Placental epithelial cell (primary cell): Measurements from ENCODE around the gene KDM4F. TPM values are rescaled to one million over a fixed set of nuclear protein-coding genes. Genes with fewer than 3 reads are reported as not detected.

ENCODE experiments used
- total RNA-seq: library from RNA; depleted of rRNA; stranded (reverse); fragments of >200 nt; gene quantifications from 2 replicates; pipeline ENCODE4 v1.2.3, GENCODE V29; 2012

Gene KDM4F
- total RNA-seq: not detected in 2 replicates

GRCh38 chr11:95049122-95049521 lies at the start of gene KDM4F:
Gene KDM4F, plus strand, starts transcription at chr11:95049422.

GRCh38 chr11:95024958-95025357 lies 24.3 kb upstream of the KDM4F start, which contains the start of gene KDM4E:
Gene KDM4E, plus strand, starts transcription at chr11:95025258. Its CDS starts 300 bp downstream, at chr11:95025558.

GRCh38 chr11:95066716-95067038 lies 17.5 kb downstream of the KDM4F start, which contains the start of gene SRSF8:
Gene SRSF8, plus strand, starts transcription at chr11:95066919. Its CDS starts 308 bp downstream, at chr11:95067227.

GRCh38 chr11:95089620-95090542 lies 40.7 kb downstream of the KDM4F start, which contains the start of gene ENDOD1:
Gene ENDOD1, plus strand, starts transcription at chr11:95089846. Its CDS starts 82 bp downstream, at chr11:95089928.

Other genes with a start within 250 kb of the KDM4F start
- 29.9 and 30.2 TPM in 2 replicates for gene CWC15, start 75.9 kb upstream of the KDM4F start, total RNA-seq
- gene KDM4D, start 75.7 kb upstream of the KDM4F start, total RNA-seq: 0.39 and 0.65 TPM in 2 replicates
- gene KDM4E, start 24.2 kb upstream of the KDM4F start, total RNA-seq: not detected in 2 replicates
- 31.4 and 37.0 TPM in 2 replicates for gene SRSF8, start 17.5 kb downstream of the KDM4F start, total RNA-seq
- gene ENDOD1, start 40.4 kb downstream of the KDM4F start, total RNA-seq: 91.9 and 158 TPM in 2 replicates
- gene SESN3, start 181.8 kb downstream of the KDM4F start, total RNA-seq: 145 and 184 TPM in 2 replicates